Heart right ventricle (tissue), 16 donors: ENCODE measurements around the gene COA5. TPM values are rescaled to one million over a fixed set of nuclear protein-coding genes. Genes with fewer than 3 reads are reported as not detected.

Experiments
- ATAC-seq, 8 donors: fragments of 200-7000 bp; cut with Tn5 transposase; one replicate each; pipeline ENCODE4 v1.9.1; 2020; ENCODE audit warnings: mild to moderate bottlenecking in 8 of 8, moderate library complexity in 8 of 8, moderate number of reproducible peaks in 1 of 8
- DNase-seq, 2 donors: peaks; one replicate each; pipeline ENCODE4 v3.0.0-alpha.2; 2020
- H3K27ac ChIP-seq, 10 donors: fragments of 200-600 bp; sonication (generic) in 2 of 10; one replicate each; pipeline versions ENCODE4 v1.5.0 to v1.8.0; 2020 to 2022; ENCODE audit warnings: mild to moderate bottlenecking in 3 of 10
- H3K27me3 ChIP-seq, 7 donors: fragments of 200-600 bp; one replicate each; pipeline ENCODE4 v1.8.0; 2021 to 2022; ENCODE audit warnings: mild to moderate bottlenecking in 2 of 7
- H3K36me3 ChIP-seq, 9 donors: fragments of 200-600 bp; sonication (generic) in 1 of 9; one replicate each; pipeline versions ENCODE4 v1.5.0 to v1.8.0; 2020 to 2022; ENCODE audit warnings: mild to moderate bottlenecking in 2 of 9
- H3K4me1 ChIP-seq, 9 donors: fragments of 200-600 bp; sonication (generic) in 1 of 9; one replicate each; pipeline versions ENCODE4 v1.5.0 to v1.8.0; 2020 to 2022; ENCODE audit warnings: mild to moderate bottlenecking in 4 of 9
- H3K4me3 ChIP-seq, 10 donors: fragments of 200-600 bp; sonication (generic) in 2 of 10; one replicate each; pipeline versions ENCODE4 v1.5.0 to v1.8.0; 2020 to 2022; ENCODE audit warnings: mild to moderate bottlenecking in 7 of 10, moderate library complexity in 2 of 10
- H3K9me3 ChIP-seq, 11 donors: fragments of 200-600 bp in 10 of 11; sonication (generic) in 2 of 11; one replicate each; pipeline versions ENCODE4 v1.5.0 to v1.8.0; 2013 to 2022; ENCODE audit warnings: mild to moderate bottlenecking in 2 of 11, control low read depth in 1 of 11, moderate library complexity in 1 of 11
- WGBS, 2 donors: extraction: QIAGEN DNeasy Blood & Tissue Kit; methylation state at CpG; one replicate each; pipeline ENCODE4 v1.1.7; 2013; ENCODE audit warnings: inconsistent platforms in 1 of 2; 5-methylcytosine and 5-hydroxymethylcytosine counted together
- intact Hi-C, 10 donors: fragments of 100-400 bp; cut with DNase I; formaldehyde crosslinking; loops; one replicate each; pipeline versions ENCODE4 v1.11.1 to v1.14.2; 2022
- polyA plus RNA-seq, 2 donors: library from polyadenylated mRNA; stranded (reverse); fragments of 200-250 nt; gene quantifications; one replicate each; pipeline ENCODE4 v1.2.3, GENCODE V29; 2013
- total RNA-seq, 10 donors: library from RNA; stranded (reverse); fragmentation: NEBNext Ultra II Directional in 3 of 10; extraction: Animal tissue kit (Norgen Biotek cat#: 25700) in 3 of 10; gene quantifications; one replicate each; pipeline versions ENCODE4 v1.2.1 to v1.2.4, GENCODE V29; 2021 to 2023
- TF ChIP-seq, protein P1 (sequence below), 9 donors: fragments of 200-600 bp; sonication (generic) in 2 of 9; IDR thresholded peaks; one replicate each; pipeline versions ENCODE4 v1.5.0 to v1.8.0; 2021 to 2022; ENCODE audit warnings: antibody characterized with exemption in 9 of 9, mild to moderate bottlenecking in 5 of 9, moderate library complexity in 1 of 9
- donor health status: Arrhythmogenic right ventricular cardiomyopathy.
- donor health status: ischemic (EF 13 %, LVEDD 7.1; RV severe dilation, severe dysfunction).
- donor health status: healthy with polysubstance abuse.
- donor health status: DM: no; HTN: yes; CAD: no.
- donor health status: DM: no; HTN: no; CAD: no.
- donor health status: ischemic (EF 25% LVEDD 6.9; RV normal size, moderate dysfunction).
- donor health status: ischemic (EF 25% LVEDD 5.7; RV mildly dilated, moderate dysfunction).
- donor health status: healthy.
- donor health status: DM: yes; HTN: yes; CAD: no.
- donor health status: Ischemic cardiomyopathy.
- donor health status: ischemic (EF 35%, LVEDD 5.7; RV mildly dilated, moderate dysfunction).
- donor health status: nonischemic (EF 11% LVEDD 7.7; RV severe dilation, severe dysfunction).
- donor health status: DM: yes; HTN: yes; CAD: no.
- donor health status: PGD.
- donor health status: ischemic (EF 29% LVEDD 5.4; RV normal size, mild dysfunction).
- donor health status: nonischemic (EF 23%, LVEDD 6.1; RV moderate dilation, normal function).

Gene COA5
- total and polyA plus RNA-seq, 12 donors: 20.2 to 61.2 (median 26.0) TPM

DNA sequence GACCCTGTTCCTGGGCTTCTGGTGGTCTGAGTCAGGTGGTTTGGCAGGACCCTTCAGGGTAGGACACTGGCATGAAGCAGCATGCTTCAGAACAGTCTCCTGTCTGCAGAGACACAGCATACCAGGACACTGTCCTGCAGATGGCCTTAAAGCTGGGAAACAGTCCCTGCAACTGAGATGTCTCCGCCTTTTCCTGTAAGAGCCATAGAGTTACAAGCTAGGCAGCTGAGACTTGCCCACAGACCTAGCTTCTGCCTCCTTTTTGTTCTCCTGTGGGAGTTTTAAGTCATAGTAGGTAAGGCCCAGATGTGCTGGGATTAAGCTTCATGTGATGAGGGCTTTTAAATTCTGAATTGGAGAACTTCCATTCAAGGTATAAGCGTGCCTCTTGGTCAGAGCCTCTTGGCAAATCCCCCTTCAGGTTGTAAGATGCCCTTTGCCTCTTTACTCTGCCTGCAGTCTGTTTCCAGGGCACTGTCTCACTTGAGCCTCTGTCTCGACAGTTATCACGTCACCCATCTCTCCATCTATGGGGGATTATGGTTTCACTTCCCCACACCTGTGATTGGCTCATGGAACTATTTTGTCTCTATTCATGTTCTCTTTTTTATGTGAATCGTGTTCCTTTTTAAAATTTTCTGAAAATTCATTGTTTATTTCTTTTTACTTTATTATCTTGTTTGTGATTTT lies 51.8 kb downstream of the COA5 start:
- Histone ChIP-seq H3K27ac (peak overlapping the region in 4 of 10 donors; percentile 9 to 47 (median 28)), H3K4me3 (no peak overlapping the region), H3K36me3 (peaks cover 0 to 99% (median 18%) of the 10 kb centered on the region in 9 donors), H3K9me3 (no peaks in the 10 kb centered on the region), H3K4me1 (peaks cover 6 to 54% (median 23%) of the 10 kb centered on the region in 9 donors), H3K27me3 (no peaks in the 10 kb centered on the region)
- no peak for ATAC-seq
- WGBS, 2 donors: 79 to 83% methylated on average over 5 of the region's 5 CpGs
- no peak for DNase-seq
- intact Hi-C loops: loop anchor here in 2 of 10 donors (5.0 to 10.0 kb wide), 2 partner anchors 39 to 142 kb away; no protein-coding TSS in a partner anchor
- TF ChIP-seq, protein P1, sequence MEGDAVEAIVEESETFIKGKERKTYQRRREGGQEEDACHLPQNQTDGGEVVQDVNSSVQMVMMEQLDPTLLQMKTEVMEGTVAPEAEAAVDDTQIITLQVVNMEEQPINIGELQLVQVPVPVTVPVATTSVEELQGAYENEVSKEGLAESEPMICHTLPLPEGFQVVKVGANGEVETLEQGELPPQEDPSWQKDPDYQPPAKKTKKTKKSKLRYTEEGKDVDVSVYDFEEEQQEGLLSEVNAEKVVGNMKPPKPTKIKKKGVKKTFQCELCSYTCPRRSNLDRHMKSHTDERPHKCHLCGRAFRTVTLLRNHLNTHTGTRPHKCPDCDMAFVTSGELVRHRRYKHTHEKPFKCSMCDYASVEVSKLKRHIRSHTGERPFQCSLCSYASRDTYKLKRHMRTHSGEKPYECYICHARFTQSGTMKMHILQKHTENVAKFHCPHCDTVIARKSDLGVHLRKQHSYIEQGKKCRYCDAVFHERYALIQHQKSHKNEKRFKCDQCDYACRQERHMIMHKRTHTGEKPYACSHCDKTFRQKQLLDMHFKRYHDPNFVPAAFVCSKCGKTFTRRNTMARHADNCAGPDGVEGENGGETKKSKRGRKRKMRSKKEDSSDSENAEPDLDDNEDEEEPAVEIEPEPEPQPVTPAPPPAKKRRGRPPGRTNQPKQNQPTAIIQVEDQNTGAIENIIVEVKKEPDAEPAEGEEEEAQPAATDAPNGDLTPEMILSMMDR (IDR thresholded peaks at IDR 0.05): no peak

DNA sequence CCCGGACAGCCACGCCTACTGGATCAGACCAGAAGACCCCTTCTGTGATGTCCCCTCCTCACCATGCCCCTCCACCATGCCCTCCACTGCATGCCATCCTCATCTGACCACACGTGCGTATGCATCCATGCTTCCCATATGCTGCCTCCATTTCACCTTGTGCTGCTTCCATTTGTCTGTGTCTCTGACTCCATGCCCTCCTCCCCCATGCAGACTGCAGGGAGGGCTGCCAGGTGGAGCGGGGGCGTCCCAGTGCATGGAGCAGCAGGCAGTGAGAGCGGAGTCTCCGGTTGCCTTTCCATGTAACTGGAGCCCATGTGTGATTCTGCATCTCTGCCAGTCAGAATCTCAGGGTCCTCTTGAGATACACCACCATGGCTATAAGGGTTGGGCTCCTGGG lies 52.6 kb downstream of the COA5 start:
- ATAC-seq: no peak
- WGBS, 2 donors: 96 to 97% methylated on average over 8 of the region's 8 CpGs
- DNase-seq: no peak
- TF ChIP-seq, protein P1 (IDR thresholded peaks at IDR 0.05): no peak
- peaks cover 1 to 46% (median 21%) of the 10 kb centered on the region in 9 donors for H3K4me1 ChIP-seq
- H3K27ac ChIP-seq: peak overlapping the region in 2 of 10 donors; percentile 11 to 47
- no peak overlapping the region for H3K4me3 ChIP-seq
- H3K27me3 ChIP-seq: no peaks in the 10 kb centered on the region
- peaks cover 0 to 98% (median 18%) of the 10 kb centered on the region in 9 donors for H3K36me3 ChIP-seq
- intact Hi-C loops: loop anchor here in 2 of 10 donors (5.0 to 10.0 kb wide), 2 partner anchors 38 to 141 kb away; no protein-coding TSS in a partner anchor
- no peaks in the 10 kb centered on the region for H3K9me3 ChIP-seq

DNA sequence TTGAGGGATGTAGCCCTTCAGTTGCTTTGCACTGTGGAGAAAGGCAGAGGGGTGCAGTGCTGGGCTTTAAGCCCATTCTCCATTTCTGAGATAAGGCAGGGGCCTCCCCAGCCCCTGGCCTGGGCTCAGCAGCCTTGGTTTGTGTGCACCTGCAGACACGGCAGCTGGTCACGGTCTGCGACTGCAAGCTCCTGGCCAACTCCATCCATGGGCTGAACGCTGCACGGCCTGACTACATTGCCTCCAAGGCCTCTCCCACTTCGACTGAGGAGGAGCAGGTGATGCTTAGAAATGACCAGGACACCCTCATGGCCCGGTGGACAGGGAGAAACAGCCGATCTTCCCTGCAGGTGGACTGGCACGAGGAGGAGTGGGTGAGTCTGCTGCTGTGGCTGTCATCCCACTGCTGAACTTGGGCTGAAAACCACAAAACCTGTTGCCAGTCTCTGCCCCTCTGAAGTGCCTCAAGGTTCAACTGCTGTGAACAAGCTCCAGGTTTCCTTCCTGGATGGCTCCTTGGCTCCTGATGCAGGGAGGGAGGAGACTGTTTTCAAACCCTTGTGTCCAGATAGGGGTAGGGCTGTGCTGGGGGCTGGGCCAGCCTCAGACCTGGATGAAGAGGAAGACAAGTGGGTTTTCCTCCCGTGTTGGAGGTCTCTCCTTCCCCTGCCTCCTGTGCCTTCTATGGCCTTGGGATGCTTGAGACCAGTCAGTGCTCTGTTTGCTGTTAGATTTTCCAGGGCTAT lies 54.0 kb downstream of the COA5 start:
- intact Hi-C loops: loop anchor here in 1 of 10 donors (10.0 kb wide), 1 partner anchor 139 kb away; no protein-coding TSS in a partner anchor
- H3K36me3 ChIP-seq: peaks cover 0 to 99% (median 18%) of the 10 kb centered on the region in 9 donors
- 87 to 89% methylated on average over 10 of the region's 10 CpGs for WGBS, 2 donors
- H3K4me3 ChIP-seq: no peak overlapping the region
- no peaks in the 10 kb centered on the region for H3K9me3 ChIP-seq
- ATAC-seq (peak in 1 of 8 donors; percentile 12), DNase-seq (no peak)
- TF ChIP-seq, protein P1 (IDR thresholded peaks at IDR 0.05): no peak
- peaks cover 0 to 32% (median 8%) of the 10 kb centered on the region in 9 donors for H3K4me1 ChIP-seq
- no peaks in the 10 kb centered on the region for H3K27me3 ChIP-seq
- H3K27ac ChIP-seq: peak overlapping the region in 4 of 10 donors; percentile 3 to 34 (median 20)

DNA sequence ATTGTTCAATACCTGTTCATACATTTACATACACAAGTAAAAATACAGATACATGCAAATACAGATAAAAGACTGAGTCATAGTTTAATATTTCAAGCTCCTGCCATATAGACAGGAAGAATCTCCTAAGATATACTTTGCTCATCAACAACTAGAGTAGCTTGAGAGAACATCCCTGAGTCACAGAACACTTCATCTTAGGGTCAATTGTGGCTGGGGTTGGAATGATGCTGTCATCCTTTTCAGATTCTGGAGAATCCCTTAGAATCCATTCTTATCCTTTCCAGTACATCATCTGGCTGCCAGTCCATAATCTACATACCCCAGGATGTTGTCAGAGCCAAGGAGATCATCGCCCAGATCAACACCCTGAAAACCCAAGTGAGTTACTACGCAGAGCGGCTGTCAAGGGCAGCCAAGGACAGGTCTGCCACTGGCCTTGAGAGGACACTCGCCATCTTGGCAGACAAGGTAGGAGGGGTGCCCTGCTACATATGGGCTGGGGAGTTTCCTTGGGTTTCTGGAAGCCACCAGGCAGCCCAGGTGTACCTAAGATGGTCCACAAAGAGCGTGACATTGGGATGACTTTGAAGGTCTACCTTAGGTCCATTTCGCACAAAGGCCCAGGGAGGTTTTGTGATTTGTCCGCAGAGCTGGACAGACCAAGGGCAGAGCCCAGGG lies 55.7 kb downstream of the COA5 start:
- Histone ChIP-seq H3K9me3 (no peaks in the 10 kb centered on the region), H3K36me3 (peaks cover 0 to 100% (median 21%) of the 10 kb centered on the region in 9 donors), H3K27me3 (no peaks in the 10 kb centered on the region), H3K4me1 (peaks cover 0 to 29% (median 8%) of the 10 kb centered on the region in 9 donors), H3K4me3 (no peak overlapping the region), H3K27ac (no peak overlapping the region)
- DNase-seq (no peak), ATAC-seq (no peak)
- intact Hi-C loops: loop anchor here in 1 of 10 donors (10.0 kb wide), 1 partner anchor 138 kb away; no protein-coding TSS in a partner anchor
- TF ChIP-seq, protein P1 (IDR thresholded peaks at IDR 0.05): no peak
- WGBS, 2 donors: 97 to 98% methylated on average over 7 of the region's 7 CpGs
